GM12874 (cell line): Measurements from ENCODE around the gene MLH3.

Experiments used
- TF ChIP-seq, protein P1 (sequence below): IDR thresholded peaks from 2 replicates; pipeline ENCODE4 v1.5.1; 2011; ENCODE audit warnings: low read depth, mild to moderate bottlenecking, control low read depth, low read length, moderate library complexity; ENCODE audit not compliant: insufficient read depth

MLH3 gene

DNA sequence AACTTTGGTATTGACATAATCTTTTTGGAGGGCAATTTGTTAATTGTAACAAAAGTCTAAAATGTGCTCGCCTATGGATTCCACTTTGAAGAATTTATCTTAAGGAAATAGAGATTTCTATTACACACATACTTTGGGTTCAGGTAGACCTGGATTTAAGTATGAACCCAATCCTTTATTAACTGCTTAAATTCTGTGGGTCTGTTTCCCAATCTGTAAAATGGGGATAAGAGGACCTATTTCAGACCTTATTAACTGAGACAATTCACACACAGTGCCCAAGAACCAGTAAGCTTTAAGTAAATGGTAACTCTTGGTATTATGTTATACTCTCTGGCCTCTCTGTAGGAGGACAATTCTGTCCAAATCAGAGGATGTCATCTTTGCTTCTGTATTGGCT is 49.4 kb downstream of the MLH3 start:
- TF ChIP-seq, protein P1, sequence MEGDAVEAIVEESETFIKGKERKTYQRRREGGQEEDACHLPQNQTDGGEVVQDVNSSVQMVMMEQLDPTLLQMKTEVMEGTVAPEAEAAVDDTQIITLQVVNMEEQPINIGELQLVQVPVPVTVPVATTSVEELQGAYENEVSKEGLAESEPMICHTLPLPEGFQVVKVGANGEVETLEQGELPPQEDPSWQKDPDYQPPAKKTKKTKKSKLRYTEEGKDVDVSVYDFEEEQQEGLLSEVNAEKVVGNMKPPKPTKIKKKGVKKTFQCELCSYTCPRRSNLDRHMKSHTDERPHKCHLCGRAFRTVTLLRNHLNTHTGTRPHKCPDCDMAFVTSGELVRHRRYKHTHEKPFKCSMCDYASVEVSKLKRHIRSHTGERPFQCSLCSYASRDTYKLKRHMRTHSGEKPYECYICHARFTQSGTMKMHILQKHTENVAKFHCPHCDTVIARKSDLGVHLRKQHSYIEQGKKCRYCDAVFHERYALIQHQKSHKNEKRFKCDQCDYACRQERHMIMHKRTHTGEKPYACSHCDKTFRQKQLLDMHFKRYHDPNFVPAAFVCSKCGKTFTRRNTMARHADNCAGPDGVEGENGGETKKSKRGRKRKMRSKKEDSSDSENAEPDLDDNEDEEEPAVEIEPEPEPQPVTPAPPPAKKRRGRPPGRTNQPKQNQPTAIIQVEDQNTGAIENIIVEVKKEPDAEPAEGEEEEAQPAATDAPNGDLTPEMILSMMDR, result no peak

DNA sequence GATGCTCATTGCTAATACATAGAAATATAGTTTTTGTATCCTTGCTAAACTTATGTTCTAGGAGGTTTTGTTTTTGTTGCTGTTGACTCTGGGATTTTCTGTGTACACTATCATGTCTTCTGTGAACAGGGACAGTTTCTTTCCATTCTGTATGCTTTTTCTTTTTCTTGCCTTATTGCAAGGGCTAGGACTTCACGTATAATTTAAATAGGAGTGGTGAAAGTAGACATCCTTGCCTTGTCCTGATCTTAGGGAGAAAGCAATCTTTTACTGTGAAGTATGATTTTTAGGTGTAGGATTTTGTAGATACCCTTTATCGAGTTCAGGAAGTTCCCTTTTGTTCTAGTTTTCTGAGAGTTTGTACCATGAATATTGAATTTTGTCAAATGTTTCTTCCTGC is 50.0 kb downstream of the MLH3 start:
- TF ChIP-seq, protein P1, result no peak

DNA sequence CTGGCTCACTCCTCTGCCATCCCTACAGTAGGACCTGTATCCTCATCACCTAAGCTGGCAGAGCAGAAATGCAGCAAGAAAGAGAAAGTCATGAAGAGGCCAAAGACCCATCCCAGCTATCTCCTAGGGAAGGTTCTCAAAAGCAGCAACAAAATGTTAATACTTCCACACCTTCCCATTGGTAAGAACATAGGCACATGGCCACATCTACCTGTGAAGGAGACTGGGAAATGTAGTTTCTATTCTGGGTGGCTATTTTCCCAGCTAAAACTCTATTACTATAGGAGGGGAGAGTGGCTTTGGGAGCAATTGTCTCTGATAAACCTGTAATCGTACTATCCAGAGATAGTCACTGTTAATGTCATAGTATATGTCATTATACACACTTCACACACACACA is 62.3 kb downstream of the MLH3 start:
- TF ChIP-seq, protein P1, result no peak

DNA sequence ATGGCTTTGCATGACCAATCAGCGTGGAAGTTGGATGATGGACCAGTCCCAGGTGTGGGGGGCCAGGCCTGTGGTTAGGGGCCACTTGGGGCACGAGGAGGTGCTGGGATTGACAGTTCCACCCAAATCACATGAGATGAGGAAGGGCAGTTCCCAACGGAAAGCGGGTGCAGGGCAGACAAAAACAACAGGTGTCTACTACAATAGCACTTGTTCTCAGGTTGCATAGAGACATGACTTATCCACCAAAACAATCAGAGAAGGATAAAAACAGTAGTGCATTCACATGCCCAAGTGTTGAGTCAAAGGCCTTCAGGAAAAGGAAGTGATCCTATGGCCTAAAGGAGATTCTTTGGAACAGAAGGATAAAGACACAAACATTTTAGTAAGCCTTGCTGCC is 63.1 kb downstream of the MLH3 start:
- TF ChIP-seq, protein P1, result no peak

DNA sequence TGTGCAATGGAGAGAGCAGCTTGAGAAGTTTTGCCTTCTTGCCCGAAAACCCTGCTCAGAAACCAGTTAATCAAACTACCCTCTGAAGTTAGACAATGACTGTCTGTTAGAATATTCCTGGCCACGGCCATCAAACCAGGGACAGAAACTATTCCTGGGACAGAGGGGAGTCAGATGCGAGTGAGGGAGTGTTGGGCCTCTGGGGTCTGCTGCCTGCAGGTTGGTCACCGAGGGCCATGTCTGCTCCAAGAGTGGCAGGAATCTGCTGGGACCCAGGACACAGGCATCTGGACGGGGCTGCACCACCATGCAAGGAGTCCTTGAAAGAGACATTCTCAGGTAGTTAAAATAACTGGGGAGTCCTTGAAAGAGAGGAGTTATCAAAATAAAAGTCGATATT is 65.5 kb downstream of the MLH3 start:
- TF ChIP-seq, protein P1, result no peak

DNA sequence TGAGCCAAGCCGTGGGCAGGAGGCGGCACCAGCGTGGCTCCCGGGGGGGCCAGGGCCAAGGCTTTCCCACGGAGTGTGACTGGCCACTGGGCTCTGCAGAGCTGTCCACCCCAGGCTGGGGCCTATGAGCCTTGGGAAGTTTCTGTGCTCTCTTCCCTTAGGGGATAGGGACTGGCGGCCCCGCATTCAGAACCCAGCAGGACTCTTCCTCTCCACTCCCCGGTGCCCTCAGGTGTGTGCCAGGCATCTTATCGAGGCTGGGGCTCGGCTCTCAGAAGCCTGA is 66.3 kb downstream of the MLH3 start:
- TF ChIP-seq, protein P1, result no peak

DNA sequence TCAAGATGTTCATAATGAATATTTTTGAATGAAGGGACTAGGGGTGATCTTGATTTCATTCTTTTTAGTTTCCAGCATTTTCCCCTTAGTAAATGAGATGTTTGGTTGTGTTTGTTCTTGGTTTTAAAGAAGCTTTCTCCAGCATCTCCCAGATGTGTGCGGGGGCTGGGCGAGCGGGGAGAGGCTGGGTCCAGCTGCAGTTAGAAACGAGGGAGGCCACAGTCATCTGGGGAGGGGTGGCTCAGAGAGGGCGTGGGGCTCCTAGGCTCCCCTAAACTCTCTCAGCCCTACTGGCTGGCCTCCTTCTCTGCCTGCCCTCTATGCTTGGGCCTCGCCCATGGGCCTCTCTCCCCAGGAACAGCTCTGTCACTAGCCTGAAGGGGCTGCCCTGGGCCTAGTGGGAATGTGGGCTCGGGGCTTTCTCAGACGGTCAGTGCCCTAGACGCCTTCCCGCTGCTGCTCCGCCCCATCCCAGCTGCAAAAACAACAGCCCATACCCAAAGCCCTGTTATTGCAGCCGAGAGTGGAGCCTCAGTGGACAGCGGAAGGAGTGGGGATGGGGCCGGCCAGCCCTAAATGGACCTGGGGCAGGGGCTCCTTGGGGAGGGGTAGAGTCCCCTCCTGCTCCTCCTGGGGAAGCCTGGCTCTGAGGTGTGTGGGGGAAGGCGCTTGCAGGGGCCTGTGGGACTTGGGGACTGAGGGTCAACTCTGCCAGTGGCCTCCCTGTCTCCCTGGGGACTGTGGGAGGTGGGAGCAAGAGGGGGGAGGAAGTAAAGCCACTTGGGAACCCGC is 66.8 kb downstream of the MLH3 start:
- TF ChIP-seq, protein P1, result no peak
